RWPE1 (cell line): ENCODE results near the gene EDEM1.

Source experiments
- CTCF ChIA-PET: fragments of 350-600 bp; sonication (Branson Sonifier 250); formaldehyde crosslinking; extraction: SDS; loops from one replicate; lab custom pipeline; 2021; lab: Yijun Ruan, JAX
- POLR2A ChIA-PET: fragments of 400-600 bp; formaldehyde crosslinking; extraction: SDS; loops from one replicate; lab custom pipeline; 2020; ENCODE audit warnings: antibody characterized with exemption; ENCODE audit not compliant: low non-redundant PET; lab: Yijun Ruan, JAX
- DNase-seq: peaks from one replicate; pipeline ENCODE4 v3.0.0; 2012; ENCODE audit warnings: low spot score
- H3K27ac ChIP-seq: fragments of 450-650 bp; 2 replicates; pipeline ENCODE4 v1.5.1; 2017
- CTCF ChIP-seq: fragments of 450-650 bp; conservative IDR thresholded peaks from 2 replicates; pipeline ENCODE4 v1.5.1; 2017; ENCODE audit warnings: low read depth, mild to moderate bottlenecking

EDEM1 gene

GRCh38 chr3:5205165-5205941, 17.8 kb downstream of the EDEM1 start:
- POLR2A ChIA-PET: no interaction called here
- CTCF ChIA-PET: interaction anchor here (0.6 kb wide), 1 partner anchor 17 kb away, joined by 4 read pairs; no protein-coding TSS in a partner anchor
- no peak overlapping the region for H3K27ac ChIP-seq
- DNase-seq: no peak
- TF ChIP-seq CTCF: no peak

- CTCF ChIA-PET: no interaction called here
- POLR2A ChIA-PET: no interaction called here
- TF ChIP-seq CTCF: no peak
- no peak overlapping the region for H3K27ac ChIP-seq
- DNase-seq: no peak
Observed at GRCh38 chr3:5210926-5211325, 23.4 kb downstream of the EDEM1 start.

GRCh38 chr3:5212628-5213573, 25.4 kb downstream of the EDEM1 start:
- no peak for TF ChIP-seq CTCF
- ChIA-PET POLR2A (no interaction called here), CTCF (interaction anchor here (0.6 kb wide), 1 partner anchor 121 kb away, joined by 3 read pairs; no protein-coding TSS in a partner anchor)
- no peak for DNase-seq
- no peak overlapping the region for H3K27ac ChIP-seq

- no peak overlapping the region for H3K27ac ChIP-seq
- ChIA-PET CTCF (no interaction called here), POLR2A (no interaction called here)
- no peak for DNase-seq
- no peak for TF ChIP-seq CTCF
Observed at GRCh38 chr3:5213574-5213966, 26.1 kb downstream of the EDEM1 start.

GRCh38 chr3:5214352-5214751, 26.8 kb downstream of the EDEM1 start:
- ChIA-PET CTCF (no interaction called here), POLR2A (no interaction called here)
- no peak overlapping the region for H3K27ac ChIP-seq
- no peak for TF ChIP-seq CTCF
- no peak for DNase-seq

GRCh38 chr3:5217824-5218595, 30.5 kb downstream of the EDEM1 start:
- ChIA-PET CTCF (interaction anchor here (0.8 kb wide), 1 partner anchor 14 kb away, joined by 5 read pairs; no protein-coding TSS in a partner anchor), POLR2A (no interaction called here)
- H3K27ac ChIP-seq: no peak overlapping the region
- no peak for DNase-seq
- TF ChIP-seq CTCF: no peak
